GM08714 (cell line): Measurements from ENCODE around the gene MNAT1.

Experiments used
- H3K4me3 ChIP-seq: fragments of 200-500 bp; sonication (Bioruptor generic); 2 replicates; pipeline ENCODE4 v1.5.1; 2014; ENCODE audit warnings: mild to moderate bottlenecking, low read length, inconsistent platforms
- ZNF274 ChIP-seq: IDR thresholded peaks from 2 replicates; pipeline ENCODE4 v1.6.1; 2012; ENCODE audit warnings: mild to moderate bottlenecking, low read depth, low read length

MNAT1 gene

GRCh38 chr14:60933920-60934655, 199.5 kb downstream of the MNAT1 start:
- TF ChIP-seq ZNF274, result no peak
- no peak overlapping the region for H3K4me3 ChIP-seq

GRCh38 chr14:60935319-60935718, 200.8 kb downstream of the MNAT1 start:
- no peak for TF ChIP-seq ZNF274
- H3K4me3 ChIP-seq, result no peak overlapping the region

- TF ChIP-seq ZNF274, result no peak
- H3K4me3 ChIP-seq, result no peak overlapping the region
Observed at GRCh38 chr14:60943637-60944032, 209.1 kb downstream of the MNAT1 start.

GRCh38 chr14:60944204-60944603, 209.6 kb downstream of the MNAT1 start:
- H3K4me3 ChIP-seq, result no peak overlapping the region
- TF ChIP-seq ZNF274, result no peak

- TF ChIP-seq ZNF274, result no peak
- H3K4me3 ChIP-seq, result no peak overlapping the region
Observed at GRCh38 chr14:60945984-60946383, 211.4 kb downstream of the MNAT1 start.

GRCh38 chr14:60946773-60947172, 212.2 kb downstream of the MNAT1 start:
- no peak for TF ChIP-seq ZNF274

GRCh38 chr14:60951776-60952435, 217.3 kb downstream of the MNAT1 start:
- no peak overlapping the region for H3K4me3 ChIP-seq

More at GRCh38 chr14:60946773-60947172, 212.2 kb downstream of the MNAT1 start:
- H3K4me3 ChIP-seq, result no peak overlapping the region

GRCh38 chr14:60956202-60956601, 221.6 kb downstream of the MNAT1 start:
- TF ChIP-seq ZNF274, result no peak
- H3K4me3 ChIP-seq, result no peak overlapping the region

More at GRCh38 chr14:60951776-60952435, 217.3 kb downstream of the MNAT1 start:
- no peak for TF ChIP-seq ZNF274

GRCh38 chr14:60956632-60957031, 222.1 kb downstream of the MNAT1 start:
- TF ChIP-seq ZNF274, result no peak
- no peak overlapping the region for H3K4me3 ChIP-seq

- TF ChIP-seq ZNF274, result no peak
- no peak overlapping the region for H3K4me3 ChIP-seq
Observed at GRCh38 chr14:60958146-60958545, 223.6 kb downstream of the MNAT1 start.

GRCh38 chr14:60963761-60964160, 229.2 kb downstream of the MNAT1 start:
- no peak for TF ChIP-seq ZNF274
- H3K4me3 ChIP-seq, result no peak overlapping the region

GRCh38 chr14:60964904-60965303, 230.3 kb downstream of the MNAT1 start:
- H3K4me3 ChIP-seq, result no peak overlapping the region
- TF ChIP-seq ZNF274, result no peak

- TF ChIP-seq ZNF274, result no peak
- no peak overlapping the region for H3K4me3 ChIP-seq
Observed at GRCh38 chr14:60965402-60965801, 230.8 kb downstream of the MNAT1 start.

- TF ChIP-seq ZNF274, result no peak
- H3K4me3 ChIP-seq, result no peak overlapping the region
Observed at GRCh38 chr14:60968099-60968498, 233.5 kb downstream of the MNAT1 start.

- TF ChIP-seq ZNF274, result no peak
- H3K4me3 ChIP-seq, result no peak overlapping the region
Observed at GRCh38 chr14:60968671-60969070, 234.1 kb downstream of the MNAT1 start.
